ENCODE measurements around the gene SORCS2.

GRCh38 chr4:7607156-7607910 is 415.0 kb downstream of the SORCS2 start:
- TF ChIP-seq, protein P1, sequence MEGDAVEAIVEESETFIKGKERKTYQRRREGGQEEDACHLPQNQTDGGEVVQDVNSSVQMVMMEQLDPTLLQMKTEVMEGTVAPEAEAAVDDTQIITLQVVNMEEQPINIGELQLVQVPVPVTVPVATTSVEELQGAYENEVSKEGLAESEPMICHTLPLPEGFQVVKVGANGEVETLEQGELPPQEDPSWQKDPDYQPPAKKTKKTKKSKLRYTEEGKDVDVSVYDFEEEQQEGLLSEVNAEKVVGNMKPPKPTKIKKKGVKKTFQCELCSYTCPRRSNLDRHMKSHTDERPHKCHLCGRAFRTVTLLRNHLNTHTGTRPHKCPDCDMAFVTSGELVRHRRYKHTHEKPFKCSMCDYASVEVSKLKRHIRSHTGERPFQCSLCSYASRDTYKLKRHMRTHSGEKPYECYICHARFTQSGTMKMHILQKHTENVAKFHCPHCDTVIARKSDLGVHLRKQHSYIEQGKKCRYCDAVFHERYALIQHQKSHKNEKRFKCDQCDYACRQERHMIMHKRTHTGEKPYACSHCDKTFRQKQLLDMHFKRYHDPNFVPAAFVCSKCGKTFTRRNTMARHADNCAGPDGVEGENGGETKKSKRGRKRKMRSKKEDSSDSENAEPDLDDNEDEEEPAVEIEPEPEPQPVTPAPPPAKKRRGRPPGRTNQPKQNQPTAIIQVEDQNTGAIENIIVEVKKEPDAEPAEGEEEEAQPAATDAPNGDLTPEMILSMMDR (IDR thresholded peaks at IDR 0.05; ENCODE audit: low read depth, low read length) = no peak
- no peak for TF ChIP-seq EZH2phosphoT487 (IDR thresholded peaks at IDR 0.05; ENCODE audit: low read depth)
